IPS DF 4.7 (cell line): ENCODE results near the gene PIGK.
A peak's percentile ranks its signal among the peaks of the same experiment; 100 is the strongest.
"Not testable (repeated sequence)": the region's sequence is repeated elsewhere in the genome, so short reads cannot be mapped to it uniquely, and the experiment has no call there.

Source experiments
- DNase-seq: peaks from one replicate; pipeline ENCODE4 v3.0.0-alpha.2; 2013; ENCODE audit warnings: low spot score; ENCODE audit errors: extremely low read depth

The PIGK gene

DNA sequence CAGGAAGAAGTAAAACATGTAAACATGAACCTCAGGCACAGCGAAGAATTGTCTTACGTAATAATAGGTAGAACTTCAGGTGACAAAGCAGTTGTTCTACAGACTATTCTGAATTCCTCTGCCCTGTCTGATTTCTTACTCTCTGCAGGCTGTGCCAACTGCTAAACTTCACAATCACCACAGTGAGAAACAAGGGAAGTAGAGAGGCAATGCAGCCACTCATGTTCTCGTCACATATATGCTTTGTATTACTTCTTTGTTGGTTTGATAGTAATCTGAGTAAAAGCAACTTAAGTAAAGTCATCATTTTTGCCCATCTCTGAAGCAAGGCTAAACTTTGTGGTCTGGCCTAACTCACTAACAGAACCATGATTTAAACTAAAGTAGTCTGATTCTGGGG lies 21.9 kb downstream of the PIGK start:
- no peak for DNase-seq

DNA sequence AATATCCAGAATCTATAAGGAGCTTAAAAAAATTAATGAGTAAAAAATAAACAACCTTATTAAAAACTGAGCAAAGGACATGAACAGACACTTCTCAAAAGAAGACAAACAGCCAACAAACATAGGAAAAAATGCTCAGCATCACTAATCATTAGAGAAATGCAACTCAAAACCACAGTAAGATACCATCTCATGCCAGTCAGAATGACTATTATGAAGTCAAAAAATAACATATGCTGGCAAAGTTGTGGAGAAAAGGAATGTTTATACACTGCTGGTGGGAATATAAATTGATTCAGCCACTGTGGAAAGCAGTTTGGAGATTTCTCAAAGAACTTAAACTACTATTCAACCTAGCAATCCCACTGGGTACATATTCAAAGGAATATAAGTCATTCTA lies 25.3 kb downstream of the PIGK start:
- DNase-seq, result no peak

DNA sequence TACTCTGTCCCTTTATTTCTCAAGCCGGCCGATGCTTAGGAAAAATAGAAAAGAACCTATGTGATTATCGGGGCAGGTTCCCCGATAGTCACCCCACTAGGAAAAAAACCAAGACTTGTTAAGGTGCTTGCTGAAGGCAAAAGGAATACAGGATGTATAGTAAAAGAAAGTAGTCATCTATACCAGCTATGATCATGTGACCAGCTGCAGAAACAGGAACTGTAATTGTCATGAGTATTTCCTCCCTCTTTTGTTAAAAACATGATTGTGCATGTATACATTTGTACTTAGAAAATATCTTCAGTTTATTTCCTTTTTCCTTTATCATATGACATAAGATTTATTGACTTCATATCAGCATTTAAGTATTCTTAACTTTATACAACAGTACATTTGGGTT lies 30.5 kb downstream of the PIGK start:
- no peak for DNase-seq

- DNase-seq, result not testable (repeated sequence)
Observed at GRCh38 chr1:77186907-77187306, 32.3 kb downstream of the PIGK start.

DNA sequence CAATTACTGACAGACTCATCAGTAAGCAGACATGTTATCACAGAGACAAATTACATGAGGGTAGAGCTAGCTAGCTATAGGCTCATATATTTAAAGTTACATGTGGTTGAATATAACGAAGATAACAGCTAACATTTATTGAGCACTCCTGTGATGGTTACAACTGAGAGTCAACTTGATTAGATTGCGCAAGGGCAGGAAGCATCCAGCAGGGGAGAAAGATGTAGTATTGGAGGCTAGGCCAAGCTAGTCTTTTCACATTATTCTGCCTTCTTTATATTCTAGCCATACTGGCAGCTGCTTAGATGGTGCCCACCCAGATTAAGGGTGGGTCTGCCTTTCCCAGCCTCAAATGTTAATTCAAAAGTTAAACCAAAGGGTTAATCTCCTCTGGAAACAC lies 37.1 kb downstream of the PIGK start:
- DNase-seq, result no peak

GRCh38 chr1:77179632-77180031 lies 39.6 kb downstream of the PIGK start:
- DNase-seq, result no peak

DNA sequence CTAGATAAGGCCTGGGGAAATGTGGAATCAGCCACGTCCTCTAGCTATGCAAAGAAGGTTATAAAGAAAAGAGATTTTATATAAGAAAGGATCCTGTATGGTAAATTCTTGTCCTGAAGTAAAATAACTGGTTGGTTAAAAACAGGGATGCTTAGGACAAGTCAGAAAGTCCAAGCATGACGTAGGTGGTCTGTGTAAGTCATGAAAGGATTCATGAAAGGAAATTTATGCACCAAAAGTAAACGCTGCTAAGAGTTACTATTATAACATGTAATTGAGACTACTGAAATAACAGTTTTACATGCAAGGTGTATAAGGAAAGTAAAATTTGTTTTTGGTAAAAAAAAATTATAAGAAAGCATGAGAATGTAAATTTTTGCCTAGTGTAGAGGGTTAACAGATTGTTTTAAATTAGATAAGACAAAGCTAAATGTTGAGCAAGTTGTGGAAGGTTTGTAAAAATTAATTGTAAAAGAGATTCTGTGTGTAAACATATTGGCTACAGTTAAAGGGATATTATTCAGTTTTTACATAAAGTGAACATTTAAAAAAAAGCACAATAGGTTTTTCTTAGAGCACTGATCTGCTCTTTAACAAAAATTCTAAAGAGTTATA lies 43.9 kb downstream of the PIGK start:
- no peak for DNase-seq

GRCh38 chr1:77170687-77171086 lies 48.5 kb downstream of the PIGK start:
- DNase-seq, result no peak

- DNase-seq, result no peak
Observed at GRCh38 chr1:77168358-77168757, 50.9 kb downstream of the PIGK start.

GRCh38 chr1:77164434-77164944 lies 54.7 kb downstream of the PIGK start:
- DNase-seq, result no peak

GRCh38 chr1:77159706-77160105 lies 59.5 kb downstream of the PIGK start:
- not testable (repeated sequence) for DNase-seq

DNA sequence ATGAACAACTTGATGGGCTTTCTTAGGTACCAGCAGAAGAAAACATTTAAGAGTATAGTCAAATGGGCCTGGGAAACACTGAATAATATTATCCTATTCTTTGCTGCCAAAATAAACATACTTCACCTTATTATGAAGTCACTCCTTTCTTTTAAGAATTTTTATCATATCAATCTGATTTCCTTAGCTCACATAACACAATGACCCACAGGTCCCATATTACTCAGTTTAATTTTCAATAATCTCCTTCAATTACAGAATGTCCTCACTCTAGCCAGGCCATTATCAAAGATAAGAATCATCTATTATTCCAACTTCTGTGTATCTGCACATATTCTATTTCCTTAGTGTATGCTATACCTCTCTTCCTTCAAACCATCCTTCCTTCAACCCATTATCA lies 63.0 kb downstream of the PIGK start:
- no peak for DNase-seq

DNA sequence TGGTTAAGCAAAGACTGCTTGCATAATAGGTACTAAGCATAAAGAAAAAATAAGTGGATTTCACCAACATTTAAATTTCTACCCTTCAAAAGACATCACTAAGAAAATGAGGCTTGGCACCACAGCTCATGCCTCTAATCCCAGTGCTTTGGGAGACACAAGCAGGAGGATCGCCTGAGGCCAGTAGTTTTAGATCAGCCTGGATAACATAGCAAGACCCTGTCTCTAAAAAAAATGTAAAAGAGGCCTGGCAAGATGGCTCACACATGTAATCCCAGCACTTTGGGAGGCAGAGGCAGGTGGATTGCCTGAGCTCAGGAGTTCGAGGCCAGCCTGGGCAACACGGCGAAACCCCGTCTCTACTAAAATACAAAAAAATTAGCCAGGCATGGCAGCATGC lies 73.0 kb downstream of the PIGK start:
- DNase-seq, result no peak

DNA sequence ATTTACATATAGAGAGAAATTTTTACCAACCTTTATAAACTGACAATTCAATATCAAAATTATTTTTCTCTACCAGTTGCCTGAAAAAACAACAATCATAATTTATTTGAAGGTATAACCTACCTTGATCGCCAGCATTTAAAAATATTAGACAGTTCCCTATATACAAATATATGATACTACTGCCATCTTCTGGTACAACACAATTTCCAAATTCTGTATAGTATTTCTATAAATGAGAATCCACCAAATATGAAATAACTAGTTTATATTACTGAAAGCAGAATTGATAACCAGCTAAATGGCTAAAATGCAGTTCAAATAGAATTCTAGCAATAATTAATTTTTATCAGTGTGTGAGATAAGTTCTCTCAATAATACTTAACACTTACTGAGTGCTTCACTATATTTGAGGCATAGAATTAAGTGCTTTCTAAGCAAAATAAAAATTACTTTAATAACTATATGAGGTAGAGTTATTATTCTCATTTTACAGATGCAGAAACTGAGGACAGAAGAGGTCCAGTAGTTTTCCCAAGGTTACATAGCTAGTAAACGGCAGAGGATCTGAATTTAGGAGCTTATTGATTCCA lies 75.6 kb downstream of the PIGK start:
- no peak for DNase-seq

DNA sequence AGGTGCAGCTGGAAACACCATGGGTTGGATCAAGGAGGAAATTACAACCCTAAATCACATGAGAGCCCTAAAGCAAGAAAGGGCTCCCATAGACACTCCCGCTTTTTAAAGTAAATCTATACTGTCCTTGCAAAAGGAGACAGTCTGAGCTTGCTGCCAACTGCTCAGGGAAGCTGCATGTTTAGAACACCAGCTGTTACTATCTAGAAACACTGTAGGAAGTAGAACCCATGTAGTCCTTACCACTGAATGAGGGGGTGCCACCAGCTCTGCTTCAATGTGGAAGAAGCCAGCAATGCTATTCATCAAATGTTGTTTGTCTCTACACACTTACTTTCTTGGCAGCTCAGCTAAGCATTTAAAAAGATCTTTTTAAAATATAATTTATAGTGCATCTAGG lies 79.8 kb downstream of the PIGK start:
- DNase-seq, result no peak

GRCh38 chr1:77134359-77134758 lies 84.9 kb downstream of the PIGK start:
- no peak for DNase-seq

- no peak for DNase-seq
Observed at GRCh38 chr1:77133731-77134358, 85.4 kb downstream of the PIGK start.

DNA sequence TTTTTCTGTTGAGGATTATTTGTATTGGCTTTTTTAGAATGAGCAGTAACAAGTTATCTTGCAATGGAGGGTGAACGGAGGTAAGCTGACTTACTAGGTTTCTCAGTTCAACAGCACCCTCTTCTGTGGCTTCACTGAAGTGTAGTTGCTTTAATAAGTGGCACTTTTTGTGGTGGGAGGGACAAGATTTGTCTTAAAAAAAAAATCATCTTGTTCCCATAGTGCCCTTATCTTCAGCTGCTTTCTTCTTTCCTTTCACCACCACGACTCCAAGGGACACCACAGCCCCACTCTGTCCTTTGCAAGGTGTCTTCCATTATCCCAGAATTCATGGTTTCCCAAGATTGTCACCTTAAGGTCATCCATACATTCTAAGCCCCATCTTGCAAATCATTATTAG lies 92.9 kb downstream of the PIGK start:
- peak; percentile 41 for DNase-seq

DNA sequence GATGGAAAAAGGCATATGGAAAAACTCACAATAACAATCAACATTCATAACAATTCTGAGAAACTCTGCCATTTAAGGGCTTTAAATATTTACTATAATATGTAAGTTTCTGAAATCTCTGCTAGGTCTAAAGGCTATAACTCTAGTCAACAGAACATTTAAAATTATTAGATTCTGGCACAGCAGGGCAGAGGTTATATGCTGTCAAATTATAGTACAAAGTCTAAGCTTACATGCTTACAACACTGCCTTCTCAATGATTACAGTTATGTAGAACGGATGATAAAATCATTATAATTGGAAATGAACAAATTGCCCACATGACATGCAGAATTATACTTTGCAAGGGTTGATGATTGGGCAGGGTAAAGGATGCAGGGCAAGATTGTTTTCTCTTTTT lies 97.7 kb downstream of the PIGK start:
- DNase-seq, result no peak

- DNase-seq, result no peak
Observed at GRCh38 chr1:77120950-77121349, 98.3 kb downstream of the PIGK start.

- DNase-seq, result no peak
Observed at GRCh38 chr1:77118712-77119111, 100.5 kb downstream of the PIGK start.

- no peak for DNase-seq
Observed at GRCh38 chr1:77104672-77105071, 114.6 kb downstream of the PIGK start.

GRCh38 chr1:77103486-77103885 lies 115.7 kb downstream of the PIGK start:
- DNase-seq, result no peak
